ENCODE results near the gene KRTAP4-1. TPM values are rescaled to one million over a fixed set of nuclear protein-coding genes. Genes with fewer than 3 reads are reported as not detected.

KRTAP4-1 gene
- total and polyA plus RNA-seq, 2 experiments from 2014 or later = not detected

DNA sequence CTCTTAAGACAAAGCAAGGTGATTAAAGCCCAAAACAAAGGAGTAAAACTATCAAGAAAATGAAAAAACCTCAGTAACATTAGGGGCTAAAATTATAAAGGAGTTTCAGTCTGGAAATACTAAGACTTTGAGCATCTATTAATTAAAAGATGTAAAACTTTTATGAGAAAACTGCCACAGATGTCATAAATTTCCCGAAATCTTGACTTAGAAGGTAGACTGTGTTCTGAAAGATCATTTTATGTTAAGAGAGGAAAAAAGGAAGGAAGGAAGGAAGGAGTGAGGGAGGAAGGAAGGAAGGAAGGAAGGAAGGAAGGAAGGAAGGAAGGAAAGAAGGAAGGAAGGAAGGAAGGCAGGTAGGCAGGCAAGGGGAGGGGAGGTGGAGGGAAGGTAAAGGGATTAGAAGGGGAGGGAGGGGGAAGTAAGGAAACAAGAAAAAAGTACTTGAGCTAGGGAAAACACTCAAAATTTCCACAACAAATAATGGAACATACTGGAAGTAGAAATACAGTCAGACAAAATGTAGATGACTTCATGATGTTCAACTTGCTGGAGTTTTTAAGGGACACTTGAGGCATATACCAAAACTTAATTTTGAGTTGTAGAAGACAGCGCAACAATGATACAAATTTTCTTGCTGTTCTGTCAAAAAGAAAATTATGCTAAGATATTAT, 37.0 kb downstream of the KRTAP4-1 start:
- Histone ChIP-seq H3K9me2 (replicated peaks; ENCODE audit: insufficient read depth) (no peaks in the 10 kb centered on the region), H3K4me3 (no peak overlapping the region), H2AFZ (no peak overlapping the region), H3K27ac (no peak overlapping the region), H3K79me2 (no peaks in the 10 kb centered on the region), H4K20me1 (ENCODE audit: insufficient read depth, poor library complexity, severe bottlenecking) (no peaks in the 10 kb centered on the region), H3K27me3 (peaks cover 2% of the 10 kb centered on the region), H3K4me1 (ENCODE audit: insufficient read depth) (no peaks in the 10 kb centered on the region), H3K4me2 (no peak overlapping the region), H3K36me3 (replicated peaks; ENCODE audit: insufficient read depth, low read depth) (no peaks in the 10 kb centered on the region), H3K9me3 (ENCODE audit: low read depth) (no peaks in the 10 kb centered on the region)
- no peak for DNase-seq (ENCODE audit: low spot score)
- TF ChIP-seq EZH2 (IDR thresholded peaks at IDR 0.05; ENCODE audit: borderline replicate concordance) (no peak), EZH2phosphoT487 (IDR thresholded peaks at IDR 0.05; ENCODE audit: low read depth, severe bottlenecking, unreplicated experiment) (no peak)
- TF ChIP-seq, protein P1, sequence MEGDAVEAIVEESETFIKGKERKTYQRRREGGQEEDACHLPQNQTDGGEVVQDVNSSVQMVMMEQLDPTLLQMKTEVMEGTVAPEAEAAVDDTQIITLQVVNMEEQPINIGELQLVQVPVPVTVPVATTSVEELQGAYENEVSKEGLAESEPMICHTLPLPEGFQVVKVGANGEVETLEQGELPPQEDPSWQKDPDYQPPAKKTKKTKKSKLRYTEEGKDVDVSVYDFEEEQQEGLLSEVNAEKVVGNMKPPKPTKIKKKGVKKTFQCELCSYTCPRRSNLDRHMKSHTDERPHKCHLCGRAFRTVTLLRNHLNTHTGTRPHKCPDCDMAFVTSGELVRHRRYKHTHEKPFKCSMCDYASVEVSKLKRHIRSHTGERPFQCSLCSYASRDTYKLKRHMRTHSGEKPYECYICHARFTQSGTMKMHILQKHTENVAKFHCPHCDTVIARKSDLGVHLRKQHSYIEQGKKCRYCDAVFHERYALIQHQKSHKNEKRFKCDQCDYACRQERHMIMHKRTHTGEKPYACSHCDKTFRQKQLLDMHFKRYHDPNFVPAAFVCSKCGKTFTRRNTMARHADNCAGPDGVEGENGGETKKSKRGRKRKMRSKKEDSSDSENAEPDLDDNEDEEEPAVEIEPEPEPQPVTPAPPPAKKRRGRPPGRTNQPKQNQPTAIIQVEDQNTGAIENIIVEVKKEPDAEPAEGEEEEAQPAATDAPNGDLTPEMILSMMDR (IDR thresholded peaks at IDR 0.05; ENCODE audit: poor library complexity) = no peak
- 94% methylated on average over 2 of the region's 2 CpGs for WGBS (ENCODE audit: low lambda C conversion rate, missing lambda C conversion rate)

DNA sequence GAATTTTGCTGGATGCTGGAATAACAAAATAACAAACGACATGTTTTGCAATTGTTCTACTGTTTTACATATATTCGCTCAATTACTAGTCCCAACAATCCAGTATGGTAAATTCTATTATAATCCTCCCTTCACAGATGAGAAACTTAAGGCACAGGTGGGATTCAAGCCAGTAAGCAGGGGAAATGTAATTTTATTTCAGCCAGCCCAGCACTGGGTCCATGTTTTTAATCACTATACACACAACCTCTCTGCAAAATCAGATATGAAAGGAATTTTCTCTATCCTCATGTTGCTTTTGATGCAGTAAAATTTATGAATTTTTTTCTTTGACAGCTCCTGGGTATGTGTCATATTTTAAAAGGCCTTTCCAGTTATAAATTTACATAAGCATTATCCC, 39.5 kb downstream of the KRTAP4-1 start:
- Histone ChIP-seq H3K4me2 (no peak overlapping the region), H3K9me3 (ENCODE audit: low read depth) (no peaks in the 10 kb centered on the region), H3K36me3 (replicated peaks; ENCODE audit: insufficient read depth, low read depth) (no peaks in the 10 kb centered on the region), H2AFZ (no peak overlapping the region), H3K27ac (no peak overlapping the region), H3K4me3 (no peak overlapping the region), H3K27me3 (no peaks in the 10 kb centered on the region), H4K20me1 (ENCODE audit: insufficient read depth, poor library complexity, severe bottlenecking) (no peaks in the 10 kb centered on the region), H3K9me2 (replicated peaks; ENCODE audit: insufficient read depth) (no peaks in the 10 kb centered on the region), H3K79me2 (no peaks in the 10 kb centered on the region), H3K4me1 (ENCODE audit: insufficient read depth) (no peaks in the 10 kb centered on the region)
- DNase-seq (ENCODE audit: low spot score) = no peak
- TF ChIP-seq, protein P1 (IDR thresholded peaks at IDR 0.05; ENCODE audit: poor library complexity) = no peak
- no peak for TF ChIP-seq EZH2 (IDR thresholded peaks at IDR 0.05; ENCODE audit: borderline replicate concordance)
- no peak for TF ChIP-seq EZH2phosphoT487 (IDR thresholded peaks at IDR 0.05; ENCODE audit: low read depth, severe bottlenecking, unreplicated experiment)
- WGBS (ENCODE audit: low lambda C conversion rate, missing lambda C conversion rate) = 81% methylated on average over 2 of the region's 2 CpGs

DNA sequence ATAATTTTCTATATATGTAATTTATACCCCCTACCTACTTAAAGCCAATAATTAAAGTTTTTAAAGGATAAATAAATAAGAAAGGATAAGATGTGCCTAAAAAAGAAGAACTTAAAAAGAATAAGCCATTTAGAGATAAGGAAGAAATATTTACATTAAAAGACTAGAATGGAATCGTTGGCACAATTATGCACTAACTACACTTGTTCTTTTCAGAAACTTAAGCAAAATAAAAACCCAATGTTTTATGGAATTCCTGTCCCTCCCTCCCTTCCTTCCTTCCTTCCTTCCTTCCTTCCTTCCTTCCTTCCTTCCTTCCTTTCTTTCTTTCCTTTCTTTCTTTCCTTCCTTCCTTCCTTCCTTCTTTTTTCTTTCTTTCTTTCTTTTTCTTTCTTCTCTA, 39.9 kb downstream of the KRTAP4-1 start:
- Histone ChIP-seq H3K36me3 (replicated peaks; ENCODE audit: insufficient read depth, low read depth) (no peaks in the 10 kb centered on the region), H3K9me2 (replicated peaks; ENCODE audit: insufficient read depth) (no peaks in the 10 kb centered on the region), H3K9me3 (ENCODE audit: low read depth) (no peaks in the 10 kb centered on the region), H3K4me3 (no peak overlapping the region), H4K20me1 (ENCODE audit: insufficient read depth, poor library complexity, severe bottlenecking) (no peaks in the 10 kb centered on the region), H3K79me2 (no peaks in the 10 kb centered on the region), H3K4me1 (ENCODE audit: insufficient read depth) (no peaks in the 10 kb centered on the region), H3K4me2 (no peak overlapping the region), H3K27me3 (no peaks in the 10 kb centered on the region), H2AFZ (no peak overlapping the region), H3K27ac (no peak overlapping the region)
- TF ChIP-seq EZH2 (IDR thresholded peaks at IDR 0.05; ENCODE audit: borderline replicate concordance) (no peak), EZH2phosphoT487 (IDR thresholded peaks at IDR 0.05; ENCODE audit: low read depth, severe bottlenecking, unreplicated experiment) (no peak)
- TF ChIP-seq, protein P1 (IDR thresholded peaks at IDR 0.05; ENCODE audit: poor library complexity) = no peak
- 95% methylated on average over 1 of the region's 1 CpG for WGBS (ENCODE audit: low lambda C conversion rate, missing lambda C conversion rate)
- DNase-seq (ENCODE audit: low spot score) = no peak
